OCI-LY1 (cell line): ENCODE data around the gene OR2AT4.

ENCODE experiments used
- H2AFZ ChIP-seq: fragments of 200-600 bp; sonication (generic), shearing (Covaris generic); 2 replicates; pipeline ENCODE4 v1.6.0; 2014; ENCODE audit warnings: antibody characterized with exemption, mild to moderate bottlenecking, low read length
- H3F3A ChIP-seq: fragments of 200-600 bp; sonication (generic), shearing (Covaris generic); 2 replicates; pipeline ENCODE4 v1.6.0; 2014; ENCODE audit warnings: mild to moderate bottlenecking, antibody characterized with exemption, low read length, moderate library complexity; ENCODE audit not compliant: insufficient read depth
- H3K27ac ChIP-seq: fragments of 200-600 bp; sonication (generic); 2 replicates; pipeline ENCODE4 v1.5.1; 2014; ENCODE audit warnings: low read length, mixed run types, mild to moderate bottlenecking, low read depth; ENCODE audit not compliant: poor library complexity, severe bottlenecking
- H3K27me3 ChIP-seq: fragments of 200-600 bp; sonication (generic); 2 replicates; pipeline ENCODE4 v1.6.0; 2014; ENCODE audit warnings: antibody characterized with exemption, mild to moderate bottlenecking, low read length, moderate library complexity; ENCODE audit not compliant: insufficient read depth
- H3K36me3 ChIP-seq: fragments of 200-600 bp; sonication (generic); 2 replicates; pipeline ENCODE4 v1.6.1; 2014; ENCODE audit warnings: mild to moderate bottlenecking, antibody characterized with exemption, low read length, moderate library complexity, mixed read lengths; ENCODE audit not compliant: insufficient read depth
- H3K4me1 ChIP-seq: fragments of 200-600 bp; sonication (generic); 2 replicates; pipeline ENCODE4 v1.5.1; 2014; ENCODE audit warnings: mild to moderate bottlenecking, low read length, moderate library complexity; ENCODE audit not compliant: insufficient read depth, severe bottlenecking
- H3K4me2 ChIP-seq: fragments of 200-600 bp; sonication (generic), shearing (Covaris generic); 2 replicates; pipeline ENCODE4 v1.6.1; 2014; ENCODE audit warnings: low read length
- H3K4me3 ChIP-seq: fragments of 200-600 bp; sonication (generic); 2 replicates; pipeline ENCODE4 v1.5.1; 2014; ENCODE audit warnings: low read length, low read depth, mild to moderate bottlenecking, mixed read lengths; ENCODE audit not compliant: poor library complexity, severe bottlenecking
- H3K79me2 ChIP-seq: fragments of 200-600 bp; shearing (Covaris generic); 2 replicates; pipeline ENCODE4 v1.6.1; 2016; ENCODE audit warnings: mixed run types, low read length, mixed read lengths; ENCODE audit not compliant: insufficient read depth
- H3K9ac ChIP-seq: fragments of 200-600 bp; sonication (generic), shearing (Covaris generic); 2 replicates; pipeline ENCODE4 v1.6.1; 2014; ENCODE audit warnings: mild to moderate bottlenecking, low read length, mixed read lengths
- H3K9me2 ChIP-seq: fragments of 200-600 bp; sonication (generic), shearing (Covaris generic); 2 replicates; pipeline ENCODE4 v1.6.1; 2014; ENCODE audit warnings: low read depth, mild to moderate bottlenecking, low read length, mixed read lengths
- H3K9me3 ChIP-seq: fragments of 200-600 bp; shearing (Covaris generic); 2 replicates; pipeline ENCODE4 v1.6.1; 2014; ENCODE audit warnings: low read length, mixed read lengths
- H4K20me1 ChIP-seq: fragments of 200-600 bp; sonication (generic), shearing (Covaris generic); 2 replicates; pipeline ENCODE4 v1.6.0; 2016; ENCODE audit warnings: mild to moderate bottlenecking, low read length; ENCODE audit not compliant: insufficient read depth
- CTCF ChIP-seq: fragments of 200-600 bp; sonication (generic), shearing (Covaris generic); IDR thresholded peaks from 2 replicates; pipeline ENCODE4 v1.5.1; 2017; ENCODE audit warnings: mild to moderate bottlenecking, antibody characterized with exemption, low read length, moderate library complexity, mixed read lengths
- EZH2 ChIP-seq: fragments of 200-600 bp; sonication (generic), shearing (Covaris generic); IDR thresholded peaks from 2 replicates; pipeline ENCODE4 v1.8.0; 2017; ENCODE audit warnings: borderline replicate concordance, mixed run types, mild to moderate bottlenecking, antibody characterized with exemption, low read length, moderate library complexity, mixed read lengths

The OR2AT4 gene

GRCh38 chr11:75096456-75097172 is at the start of gene OR2AT4:
Gene OR2AT4, minus strand, starts transcription at chr11:75096876.
- Histone ChIP-seq H4K20me1 (no peaks in the 10 kb centered on the region), H3K4me3 (no peak within 1 kb of the TSS), H3F3A (no peaks in the 10 kb centered on the region), H3K4me1 (no peaks in the 10 kb centered on the region), H2AFZ (no peak within 1 kb of the TSS), H3K4me2 (no peak within 1 kb of the TSS), H3K9me3 (no peaks in the 10 kb centered on the region), H3K9me2 (no peaks in the 10 kb centered on the region), H3K27me3 (no peaks in the 10 kb centered on the region; the same call in 1 of the 2 replicates), H3K9ac (no peak within 1 kb of the TSS), H3K79me2 (no peaks in the 10 kb centered on the region), H3K36me3 (no peaks in the 10 kb centered on the region), H3K27ac (no peak within 1 kb of the TSS)
- TF ChIP-seq CTCF: no peak
- TF ChIP-seq EZH2: no peak

- H3F3A ChIP-seq: no peaks in the 10 kb centered on the region
- no peaks in the 10 kb centered on the region for H4K20me1 ChIP-seq
- no peaks in the 10 kb centered on the region for H3K79me2 ChIP-seq
- H3K27ac ChIP-seq: no peak overlapping the region
- H3K4me3 ChIP-seq: no peak overlapping the region
- H3K4me1 ChIP-seq: no peaks in the 10 kb centered on the region
- H3K9ac ChIP-seq: no peak overlapping the region
- no peaks in the 10 kb centered on the region for H3K9me3 ChIP-seq
- no peak for TF ChIP-seq CTCF
- no peak for TF ChIP-seq EZH2
- no peak overlapping the region for H3K4me2 ChIP-seq
- no peak overlapping the region for H2AFZ ChIP-seq
- no peaks in the 10 kb centered on the region for H3K9me2 ChIP-seq
- H3K27me3 ChIP-seq: no peaks in the 10 kb centered on the region
- H3K36me3 ChIP-seq: no peaks in the 10 kb centered on the region
Observed at GRCh38 chr11:75145972-75146519, 49.4 kb upstream of the OR2AT4 start.

GRCh38 chr11:75145196-75145971 is 48.7 kb upstream of the OR2AT4 start:
- Histone ChIP-seq H2AFZ (no peak overlapping the region), H3K4me1 (no peaks in the 10 kb centered on the region)

More at GRCh38 chr11:75145196-75145971, 48.7 kb upstream of the OR2AT4 start:
- H3K4me3 ChIP-seq: no peak overlapping the region
- H3F3A ChIP-seq: no peaks in the 10 kb centered on the region
- no peaks in the 10 kb centered on the region for H3K27me3 ChIP-seq
- no peaks in the 10 kb centered on the region for H3K79me2 ChIP-seq
- H3K36me3 ChIP-seq: no peaks in the 10 kb centered on the region
- H4K20me1 ChIP-seq: no peaks in the 10 kb centered on the region
- H3K9ac ChIP-seq: no peak overlapping the region
- no peak overlapping the region for H3K4me2 ChIP-seq
- no peaks in the 10 kb centered on the region for H3K9me3 ChIP-seq
- TF ChIP-seq CTCF (no peak), EZH2 (no peak)
- no peak overlapping the region for H3K27ac ChIP-seq
- H3K9me2 ChIP-seq: no peaks in the 10 kb centered on the region
